ENCODE data around the gene GATM.

The GATM gene

DNA sequence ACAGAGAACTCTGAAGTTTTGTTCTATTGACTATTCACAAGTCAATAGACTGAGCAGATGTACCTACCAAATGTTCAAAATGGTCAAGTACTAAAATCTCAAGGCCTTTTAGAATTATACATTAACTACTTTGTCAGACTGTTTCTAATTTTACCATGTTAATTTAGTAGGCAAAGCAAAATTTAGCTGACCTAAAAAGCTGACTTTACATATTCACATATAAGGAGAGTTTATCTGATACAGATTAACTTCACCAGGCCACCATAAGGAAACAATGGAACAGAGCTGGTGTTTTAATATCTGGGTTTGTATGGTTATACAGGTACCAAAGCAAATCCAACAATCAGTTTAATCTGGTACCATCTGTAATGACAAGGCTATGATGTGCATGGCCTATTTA lies 15.9 kb downstream of the GATM start:
- Histone ChIP-seq H3K27ac (ENCODE audit: poor library complexity, severe bottlenecking) (no peak overlapping the region), H3K4me1 (ENCODE audit: insufficient read depth, poor library complexity, severe bottlenecking) (no peaks in the 10 kb centered on the region), H3K9me3 (ENCODE audit: severe bottlenecking) (no peaks in the 10 kb centered on the region), H3K36me3 (ENCODE audit: low read depth) (no peaks in the 10 kb centered on the region), H3K4me3 (ENCODE audit: severe bottlenecking) (no peak overlapping the region), H3K27me3 (ENCODE audit: insufficient read depth, poor library complexity, severe bottlenecking) (peaks cover 2% of the 10 kb centered on the region)
- no peak for DNase-seq (ENCODE audit: low spot score)
- no peak for ATAC-seq (ENCODE audit: low read depth)
- TF ChIP-seq CTCF (IDR thresholded peaks at IDR 0.05; ENCODE audit: poor library complexity, severe bottlenecking): no peak

DNA sequence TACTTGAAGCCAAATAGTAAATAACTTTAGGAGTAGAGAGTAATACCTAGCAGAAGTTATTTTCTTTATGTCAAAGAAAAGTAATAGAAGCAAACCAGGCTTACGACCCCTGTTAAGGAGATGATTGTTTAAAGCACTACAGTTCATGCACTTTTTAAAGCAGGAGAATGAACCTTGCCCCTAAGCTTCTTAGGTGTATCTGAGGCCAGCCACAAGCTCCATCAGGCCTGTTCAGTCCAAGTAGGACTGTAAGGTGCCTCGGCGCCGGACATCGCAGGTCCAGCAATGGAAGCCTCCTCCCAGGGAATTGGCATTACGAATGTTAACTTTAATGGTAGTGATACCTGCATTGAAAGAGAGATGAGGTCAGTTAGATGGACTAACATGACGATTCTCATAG lies 16.5 kb downstream of the GATM start:
- Histone ChIP-seq H3K27me3 (ENCODE audit: insufficient read depth, poor library complexity, severe bottlenecking) (peaks cover 7% of the 10 kb centered on the region), H3K9me3 (ENCODE audit: severe bottlenecking) (no peaks in the 10 kb centered on the region), H3K4me1 (ENCODE audit: insufficient read depth, poor library complexity, severe bottlenecking) (no peaks in the 10 kb centered on the region), H3K4me3 (ENCODE audit: severe bottlenecking) (no peak overlapping the region), H3K36me3 (ENCODE audit: low read depth) (no peaks in the 10 kb centered on the region), H3K27ac (ENCODE audit: poor library complexity, severe bottlenecking) (no peak overlapping the region)
- DNase-seq (ENCODE audit: low spot score) (no peak), ATAC-seq (ENCODE audit: low read depth) (no peak)
- no peak for TF ChIP-seq CTCF (IDR thresholded peaks at IDR 0.05; ENCODE audit: poor library complexity, severe bottlenecking)

- no peak for ATAC-seq (ENCODE audit: low read depth)
- no peaks in the 10 kb centered on the region for H3K36me3 ChIP-seq (ENCODE audit: low read depth)
These were observed 22.5 kb downstream of the GATM start for GRCh38 chr15:45355860-45356259.

DNA sequence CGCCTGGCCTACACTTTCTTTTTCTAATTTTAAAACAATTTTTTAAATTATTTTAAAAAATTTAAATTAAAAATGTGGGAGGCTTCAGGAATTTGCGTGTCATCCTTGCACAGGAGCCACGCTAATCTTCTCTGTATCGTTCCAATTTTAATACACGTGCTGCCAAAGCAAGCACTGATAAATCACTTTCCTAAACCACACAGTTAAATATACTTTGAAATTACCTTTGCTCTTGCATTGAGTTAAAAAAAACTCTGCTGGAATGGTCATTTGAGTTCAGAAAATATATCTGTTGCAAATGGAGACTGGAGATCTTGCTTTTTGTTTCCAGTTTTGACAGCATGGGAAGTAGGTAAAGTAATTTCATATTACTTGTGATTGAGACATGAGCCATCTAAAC lies 23.6 kb downstream of the GATM start:
- Histone ChIP-seq H3K27ac (ENCODE audit: poor library complexity, severe bottlenecking) (no peak overlapping the region), H3K27me3 (ENCODE audit: insufficient read depth, poor library complexity, severe bottlenecking) (peaks cover 27% of the 10 kb centered on the region), H3K9me3 (ENCODE audit: severe bottlenecking) (no peaks in the 10 kb centered on the region), H3K36me3 (ENCODE audit: low read depth) (no peaks in the 10 kb centered on the region), H3K4me3 (ENCODE audit: severe bottlenecking) (no peak overlapping the region), H3K4me1 (ENCODE audit: insufficient read depth, poor library complexity, severe bottlenecking) (no peaks in the 10 kb centered on the region)
- ATAC-seq (ENCODE audit: low read depth) (no peak), DNase-seq (ENCODE audit: low spot score) (no peak)
- TF ChIP-seq CTCF (IDR thresholded peaks at IDR 0.05; ENCODE audit: poor library complexity, severe bottlenecking): no peak

More at GRCh38 chr15:45355860-45356259, 22.5 kb downstream of the GATM start:
- Histone ChIP-seq H3K4me3 (ENCODE audit: severe bottlenecking) (no peak overlapping the region), H3K4me1 (ENCODE audit: insufficient read depth, poor library complexity, severe bottlenecking) (no peaks in the 10 kb centered on the region), H3K9me3 (ENCODE audit: severe bottlenecking) (no peaks in the 10 kb centered on the region), H3K27ac (ENCODE audit: poor library complexity, severe bottlenecking) (no peak overlapping the region), H3K27me3 (ENCODE audit: insufficient read depth, poor library complexity, severe bottlenecking) (peaks cover 17% of the 10 kb centered on the region)
- no peak for TF ChIP-seq CTCF (IDR thresholded peaks at IDR 0.05; ENCODE audit: poor library complexity, severe bottlenecking)
- no peak for DNase-seq (ENCODE audit: low spot score)

- H3K36me3 ChIP-seq (ENCODE audit: low read depth): no peaks in the 10 kb centered on the region
- ATAC-seq (ENCODE audit: low read depth) (no peak), DNase-seq (ENCODE audit: low spot score) (no peak)
- H3K4me3 ChIP-seq (ENCODE audit: severe bottlenecking): no peak overlapping the region
- no peak for TF ChIP-seq CTCF (IDR thresholded peaks at IDR 0.05; ENCODE audit: poor library complexity, severe bottlenecking)
- no peaks in the 10 kb centered on the region for H3K4me1 ChIP-seq (ENCODE audit: insufficient read depth, poor library complexity, severe bottlenecking)
- H3K9me3 ChIP-seq (ENCODE audit: severe bottlenecking): no peaks in the 10 kb centered on the region
- H3K27ac ChIP-seq (ENCODE audit: poor library complexity, severe bottlenecking): no peak overlapping the region
- peaks cover 27% of the 10 kb centered on the region for H3K27me3 ChIP-seq (ENCODE audit: insufficient read depth, poor library complexity, severe bottlenecking)
These were observed 27.1 kb downstream of the GATM start for GRCh38 chr15:45351227-45351626.
